ENCODE measurements around the gene KCNN1. TPM values are rescaled to one million over a fixed set of nuclear protein-coding genes. Genes with fewer than 3 reads are reported as not detected.

KCNN1 gene
- total and polyA plus RNA-seq, 2 experiments from 2014 or later: 2.2 to 29.8 TPM

DNA sequence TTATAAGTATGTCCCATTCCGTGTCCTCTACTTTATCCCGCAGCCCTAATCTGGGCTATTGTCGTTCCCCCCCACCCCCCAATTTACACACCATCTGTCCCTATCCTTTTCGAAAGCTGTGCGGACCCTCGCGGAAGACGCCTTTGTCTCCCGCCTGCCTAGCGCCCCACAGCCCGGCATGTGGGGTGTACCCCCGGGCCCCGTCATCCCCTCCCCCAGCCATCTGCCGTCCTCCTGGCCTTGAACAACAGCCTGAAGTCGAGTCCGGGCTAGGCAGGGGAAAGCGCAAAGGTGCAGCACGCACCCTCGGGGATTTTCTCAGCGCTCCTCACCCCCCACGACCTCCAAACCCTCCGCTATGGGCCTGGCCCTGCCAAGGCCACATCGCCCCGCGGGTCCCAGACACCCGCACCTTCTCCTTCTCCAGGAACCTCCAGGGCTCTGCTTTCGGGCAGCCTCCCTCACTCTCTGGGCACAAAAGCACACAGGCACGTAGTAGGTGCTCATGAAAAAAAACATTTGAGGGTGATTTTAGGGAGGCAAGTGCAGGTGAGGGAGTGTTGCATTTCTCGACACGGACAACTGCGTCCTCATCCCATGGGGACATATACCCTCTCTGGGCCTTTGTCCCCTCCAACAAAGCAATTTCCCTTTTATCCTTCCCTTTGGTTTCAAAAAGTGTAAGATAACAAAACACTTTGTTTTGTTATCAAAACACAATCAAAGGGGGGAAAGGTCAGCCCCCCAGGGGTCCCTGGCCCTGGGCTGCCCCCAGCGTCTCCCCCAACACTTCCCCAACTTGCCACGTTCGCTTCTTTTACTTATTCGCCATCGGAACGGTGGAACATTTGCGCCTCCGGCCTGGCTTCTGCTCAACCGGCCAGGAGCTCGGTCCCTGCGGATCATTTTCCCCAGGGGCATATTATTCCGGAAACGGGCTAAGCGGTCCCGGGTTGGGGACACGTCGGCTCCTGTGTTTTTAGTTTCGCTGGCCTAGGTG is 17.7 kb upstream of the KCNN1 start:
- Mint-ChIP-seq H3K36me3 (ENCODE audit: low read depth) (no peaks in the 10 kb centered on the region; the same call in 2 of the 3 replicates), H3K27ac (no peak overlapping the region; the same call in 1 of the 2 replicates), H3K4me3 (peak overlapping the region; percentile 76), H3K9me3 (no peaks in the 10 kb centered on the region), H3K4me1 (peaks cover 37% of the 10 kb centered on the region), H3K27me3 (ENCODE audit: insufficient read depth, low read depth, poor library complexity) (peaks cover 73% of the 10 kb centered on the region)
- H3K9me2 ChIP-seq (ENCODE audit: insufficient read depth): no peaks in the 10 kb centered on the region
- H3F3A ChIP-seq (replicated peaks; ENCODE audit: low read depth): peaks cover 22% of the 10 kb centered on the region
- H3K4me1 ChIP-seq (ENCODE audit: insufficient read depth): peaks cover 35% of the 10 kb centered on the region; the same call in 1 of the 2 replicates
- H3K4me3 ChIP-seq: peak overlapping the region; percentile 72
- H3K27me3 ChIP-seq (ENCODE audit: insufficient read depth): peaks cover 57% of the 10 kb centered on the region
- peak; percentile 1 for ATAC-seq
- DNase-seq (ENCODE audit: low spot score): no peak
- peak overlapping the region; percentile 94 for H3K4me2 ChIP-seq
- H2AFZ ChIP-seq: no peak overlapping the region
- H3K27ac ChIP-seq (ENCODE audit: low read depth): no peak overlapping the region
- no peaks in the 10 kb centered on the region for H3K79me2 ChIP-seq (replicated peaks; ENCODE audit: insufficient read depth)
- no peaks in the 10 kb centered on the region for H4K20me1 ChIP-seq (replicated peaks; ENCODE audit: insufficient read depth)
- no peaks in the 10 kb centered on the region for H3K36me3 ChIP-seq (ENCODE audit: insufficient read depth)
- TF ChIP-seq ETS1 (IDR thresholded peaks at IDR 0.05) (no peak), EZH2 (IDR thresholded peaks at IDR 0.05; ENCODE audit: low read depth, unreplicated experiment) (peak; percentile 51)
- TF ChIP-seq, protein P1, sequence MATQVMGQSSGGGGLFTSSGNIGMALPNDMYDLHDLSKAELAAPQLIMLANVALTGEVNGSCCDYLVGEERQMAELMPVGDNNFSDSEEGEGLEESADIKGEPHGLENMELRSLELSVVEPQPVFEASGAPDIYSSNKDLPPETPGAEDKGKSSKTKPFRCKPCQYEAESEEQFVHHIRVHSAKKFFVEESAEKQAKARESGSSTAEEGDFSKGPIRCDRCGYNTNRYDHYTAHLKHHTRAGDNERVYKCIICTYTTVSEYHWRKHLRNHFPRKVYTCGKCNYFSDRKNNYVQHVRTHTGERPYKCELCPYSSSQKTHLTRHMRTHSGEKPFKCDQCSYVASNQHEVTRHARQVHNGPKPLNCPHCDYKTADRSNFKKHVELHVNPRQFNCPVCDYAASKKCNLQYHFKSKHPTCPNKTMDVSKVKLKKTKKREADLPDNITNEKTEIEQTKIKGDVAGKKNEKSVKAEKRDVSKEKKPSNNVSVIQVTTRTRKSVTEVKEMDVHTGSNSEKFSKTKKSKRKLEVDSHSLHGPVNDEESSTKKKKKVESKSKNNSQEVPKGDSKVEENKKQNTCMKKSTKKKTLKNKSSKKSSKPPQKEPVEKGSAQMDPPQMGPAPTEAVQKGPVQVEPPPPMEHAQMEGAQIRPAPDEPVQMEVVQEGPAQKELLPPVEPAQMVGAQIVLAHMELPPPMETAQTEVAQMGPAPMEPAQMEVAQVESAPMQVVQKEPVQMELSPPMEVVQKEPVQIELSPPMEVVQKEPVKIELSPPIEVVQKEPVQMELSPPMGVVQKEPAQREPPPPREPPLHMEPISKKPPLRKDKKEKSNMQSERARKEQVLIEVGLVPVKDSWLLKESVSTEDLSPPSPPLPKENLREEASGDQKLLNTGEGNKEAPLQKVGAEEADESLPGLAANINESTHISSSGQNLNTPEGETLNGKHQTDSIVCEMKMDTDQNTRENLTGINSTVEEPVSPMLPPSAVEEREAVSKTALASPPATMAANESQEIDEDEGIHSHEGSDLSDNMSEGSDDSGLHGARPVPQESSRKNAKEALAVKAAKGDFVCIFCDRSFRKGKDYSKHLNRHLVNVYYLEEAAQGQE (IDR thresholded peaks at IDR 0.05; ENCODE audit: unreplicated experiment): no peak
- TF ChIP-seq, protein P2, sequence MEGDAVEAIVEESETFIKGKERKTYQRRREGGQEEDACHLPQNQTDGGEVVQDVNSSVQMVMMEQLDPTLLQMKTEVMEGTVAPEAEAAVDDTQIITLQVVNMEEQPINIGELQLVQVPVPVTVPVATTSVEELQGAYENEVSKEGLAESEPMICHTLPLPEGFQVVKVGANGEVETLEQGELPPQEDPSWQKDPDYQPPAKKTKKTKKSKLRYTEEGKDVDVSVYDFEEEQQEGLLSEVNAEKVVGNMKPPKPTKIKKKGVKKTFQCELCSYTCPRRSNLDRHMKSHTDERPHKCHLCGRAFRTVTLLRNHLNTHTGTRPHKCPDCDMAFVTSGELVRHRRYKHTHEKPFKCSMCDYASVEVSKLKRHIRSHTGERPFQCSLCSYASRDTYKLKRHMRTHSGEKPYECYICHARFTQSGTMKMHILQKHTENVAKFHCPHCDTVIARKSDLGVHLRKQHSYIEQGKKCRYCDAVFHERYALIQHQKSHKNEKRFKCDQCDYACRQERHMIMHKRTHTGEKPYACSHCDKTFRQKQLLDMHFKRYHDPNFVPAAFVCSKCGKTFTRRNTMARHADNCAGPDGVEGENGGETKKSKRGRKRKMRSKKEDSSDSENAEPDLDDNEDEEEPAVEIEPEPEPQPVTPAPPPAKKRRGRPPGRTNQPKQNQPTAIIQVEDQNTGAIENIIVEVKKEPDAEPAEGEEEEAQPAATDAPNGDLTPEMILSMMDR (conservative IDR thresholded peaks at IDR 0.05; ENCODE audit: low read depth in 2 of 2): no peak

DNA sequence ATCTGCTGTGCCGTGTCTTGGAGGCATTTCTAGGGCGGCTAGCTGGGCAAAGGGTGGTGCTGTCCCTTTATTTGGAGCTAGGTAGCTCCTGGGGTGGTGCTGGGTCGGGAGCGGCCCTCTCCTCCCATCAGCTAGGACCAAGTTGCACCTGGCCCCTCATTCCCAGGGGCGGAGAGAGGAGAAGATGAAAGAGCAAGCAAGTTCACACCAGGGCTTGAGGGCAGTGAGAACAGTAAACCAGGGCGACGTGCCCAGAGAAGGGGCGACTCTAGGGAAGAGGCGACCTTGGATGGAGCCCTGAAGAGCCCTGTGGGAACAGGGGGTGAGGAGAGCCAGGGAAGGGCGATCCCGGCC is 17.0 kb upstream of the KCNN1 start:
- Histone ChIP-seq H3K27ac (ENCODE audit: low read depth) (no peak overlapping the region), H4K20me1 (replicated peaks; ENCODE audit: insufficient read depth) (no peaks in the 10 kb centered on the region), H3F3A (replicated peaks; ENCODE audit: low read depth) (peaks cover 22% of the 10 kb centered on the region), H3K4me3 (peak overlapping the region; percentile 72), H3K4me1 (ENCODE audit: insufficient read depth) (peaks cover 35% of the 10 kb centered on the region; the same call in 1 of the 2 replicates), H3K4me2 (peak overlapping the region; percentile 94), H3K79me2 (replicated peaks; ENCODE audit: insufficient read depth) (no peaks in the 10 kb centered on the region), H3K9me2 (ENCODE audit: insufficient read depth) (no peaks in the 10 kb centered on the region), H3K27me3 (ENCODE audit: insufficient read depth) (peaks cover 60% of the 10 kb centered on the region), H3K36me3 (ENCODE audit: insufficient read depth) (no peaks in the 10 kb centered on the region), H2AFZ (peak overlapping the region; percentile 87)
- H3K27ac Mint-ChIP-seq: no peak overlapping the region
- ATAC-seq (peak; percentile 2), DNase-seq (ENCODE audit: low spot score) (peak; percentile 77)
- no peaks in the 10 kb centered on the region; the same call in 2 of the 3 replicates for H3K36me3 Mint-ChIP-seq (ENCODE audit: low read depth)
- peaks cover 77% of the 10 kb centered on the region for H3K27me3 Mint-ChIP-seq (ENCODE audit: insufficient read depth, low read depth, poor library complexity)
- H3K4me1 Mint-ChIP-seq: peaks cover 37% of the 10 kb centered on the region
- peak overlapping the region; percentile 76 for H3K4me3 Mint-ChIP-seq
- no peaks in the 10 kb centered on the region for H3K9me3 Mint-ChIP-seq
- TF ChIP-seq CREB1 (CRISPR knock-in tag; IDR thresholded peaks at IDR 0.05; ENCODE audit: low read depth): no peak
- TF ChIP-seq, protein P2 (conservative IDR thresholded peaks at IDR 0.05; ENCODE audit: low read depth in 2 of 2): no peak
- no peak for TF ChIP-seq ZNF114 (CRISPR knock-in tag; IDR thresholded peaks at IDR 0.05)
- no peak for TF ChIP-seq STAT1 (IDR thresholded peaks at IDR 0.05; ENCODE audit: unreplicated experiment)
- TF ChIP-seq ZNF331 (CRISPR knock-in tag; IDR thresholded peaks at IDR 0.05; ENCODE audit: low read depth): no peak
- TF ChIP-seq NANOG (IDR thresholded peaks at IDR 0.05; ENCODE audit: borderline replicate concordance): no peak
- no peak for TF ChIP-seq POLR2AphosphoS5 (IDR thresholded peaks at IDR 0.05; ENCODE audit: low read depth)
- TF ChIP-seq ETS1 (IDR thresholded peaks at IDR 0.05): no peak
